ENCODE measurements around the gene DGCR8.
A peak's percentile ranks its signal among the peaks of the same experiment; 100 is the strongest.

DGCR8 gene

DNA sequence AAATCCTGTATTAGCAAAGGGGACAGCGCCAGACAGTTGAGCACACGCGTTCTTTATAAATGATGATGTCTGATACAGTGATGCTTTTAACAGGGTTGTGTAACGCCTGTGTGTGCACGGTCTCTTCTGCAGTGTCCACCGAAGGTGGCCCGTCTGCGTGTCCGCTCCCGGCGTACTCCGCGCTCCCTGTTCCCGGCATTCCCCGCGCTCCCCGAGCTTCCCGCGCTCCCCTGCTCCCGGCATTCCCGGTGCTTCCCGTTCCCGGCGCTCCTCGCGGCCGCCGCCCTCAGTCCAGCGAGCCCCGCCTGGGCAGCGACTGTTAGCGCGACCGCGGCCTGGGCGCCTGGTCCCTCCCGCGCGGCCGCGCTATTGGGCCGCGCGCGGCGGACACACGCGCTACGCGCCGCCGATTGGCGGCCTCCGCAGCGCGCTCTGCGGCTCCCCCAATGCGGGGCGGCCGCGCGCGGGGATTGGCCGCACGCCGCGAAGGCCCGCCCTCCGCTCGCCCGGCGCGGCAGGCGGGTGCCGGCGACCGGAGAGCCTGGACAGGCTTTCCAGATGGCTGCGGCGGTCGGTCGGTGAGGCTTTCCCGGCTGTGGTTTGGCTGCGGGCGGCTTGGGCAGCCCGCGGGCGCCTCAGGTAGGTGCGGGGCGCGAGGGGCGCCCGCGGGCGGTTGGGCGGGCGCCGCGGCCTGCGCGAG lies at the start of gene DGCR8:
TSS of gene DGCR8 (plus strand) at position 497 of the 700 bp plus-strand sequence. CDS start 5,723 bp downstream, outside the sequence.
- peak within 1 kb of the TSS; percentile 83 to 91 for H3K27ac ChIP-seq
- peaks cover 2 to 50% (median 37%) of the 10 kb centered on the region in 4 donors for H3K4me1 ChIP-seq

GRCh38 chr22:20031732-20032406 lies 48.2 kb upstream of the DGCR8 start:
- no peak for DNase-seq
- H3K36me3 ChIP-seq: peaks cover 0 to 19% (median 13%) of the 10 kb centered on the region in 3 donors
- intact Hi-C loops (cut with DNase I; ENCODE audit: low total_unique reads): no loop called here
- H3K4me3 ChIP-seq: no peak overlapping the region
- TF ChIP-seq, protein P1, sequence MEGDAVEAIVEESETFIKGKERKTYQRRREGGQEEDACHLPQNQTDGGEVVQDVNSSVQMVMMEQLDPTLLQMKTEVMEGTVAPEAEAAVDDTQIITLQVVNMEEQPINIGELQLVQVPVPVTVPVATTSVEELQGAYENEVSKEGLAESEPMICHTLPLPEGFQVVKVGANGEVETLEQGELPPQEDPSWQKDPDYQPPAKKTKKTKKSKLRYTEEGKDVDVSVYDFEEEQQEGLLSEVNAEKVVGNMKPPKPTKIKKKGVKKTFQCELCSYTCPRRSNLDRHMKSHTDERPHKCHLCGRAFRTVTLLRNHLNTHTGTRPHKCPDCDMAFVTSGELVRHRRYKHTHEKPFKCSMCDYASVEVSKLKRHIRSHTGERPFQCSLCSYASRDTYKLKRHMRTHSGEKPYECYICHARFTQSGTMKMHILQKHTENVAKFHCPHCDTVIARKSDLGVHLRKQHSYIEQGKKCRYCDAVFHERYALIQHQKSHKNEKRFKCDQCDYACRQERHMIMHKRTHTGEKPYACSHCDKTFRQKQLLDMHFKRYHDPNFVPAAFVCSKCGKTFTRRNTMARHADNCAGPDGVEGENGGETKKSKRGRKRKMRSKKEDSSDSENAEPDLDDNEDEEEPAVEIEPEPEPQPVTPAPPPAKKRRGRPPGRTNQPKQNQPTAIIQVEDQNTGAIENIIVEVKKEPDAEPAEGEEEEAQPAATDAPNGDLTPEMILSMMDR (IDR thresholded peaks at IDR 0.05): no peak
- no peaks in the 10 kb centered on the region for H3K27me3 ChIP-seq
- H3K27ac ChIP-seq: no peak overlapping the region
- peaks cover 0 to 39% (median 36%) of the 10 kb centered on the region in 4 donors for H3K4me1 ChIP-seq
- no peaks in the 10 kb centered on the region for H3K9me3 ChIP-seq

More for the DNA sequence above, at the start of gene DGCR8:
- Histone ChIP-seq H3K27me3 (no peaks in the 10 kb centered on the region), H3K9me3 (no peaks in the 10 kb centered on the region), H3K36me3 (peaks cover 0 to 3% (median 0%) of the 10 kb centered on the region in 3 donors), H3K4me3 (peak within 1 kb of the TSS; percentile 76 to 86)
- intact Hi-C loops (cut with DNase I; ENCODE audit: low total_unique reads): no loop called here
- peak; percentile 91 to 97 for DNase-seq
- TF ChIP-seq, protein P1 (IDR thresholded peaks at IDR 0.05): no peak

DNA sequence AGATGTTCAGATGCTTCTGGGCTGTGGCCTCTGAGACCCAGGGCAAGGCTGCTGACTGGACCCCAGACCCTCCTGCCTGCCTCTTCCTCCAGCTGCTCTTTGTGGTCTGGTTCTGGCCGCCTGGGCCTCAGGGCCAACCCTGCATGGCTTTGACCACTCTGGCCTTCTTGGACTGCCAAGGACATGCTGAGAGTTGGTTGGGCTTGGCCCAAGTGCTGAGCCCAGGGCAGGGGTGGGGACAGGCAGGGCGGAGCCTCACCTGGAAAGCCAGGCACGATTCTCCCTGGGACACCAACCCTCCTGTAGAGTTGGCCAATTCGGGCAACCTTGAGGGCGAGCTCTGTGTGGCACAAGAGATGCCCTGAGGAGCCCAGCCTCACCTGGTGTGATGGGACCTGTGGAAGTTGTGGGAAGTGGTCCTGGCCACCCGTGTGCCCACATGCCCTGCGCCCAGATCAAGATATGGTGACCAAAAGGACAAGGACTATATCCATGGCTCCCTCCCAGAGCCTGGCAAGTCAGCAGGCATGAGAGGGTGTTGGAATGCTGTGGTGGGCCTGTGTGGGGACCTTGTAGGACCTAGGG lies 47.5 kb upstream of the DGCR8 start:
- peaks cover 5 to 26% (median 20%) of the 10 kb centered on the region in 3 donors for H3K36me3 ChIP-seq
- no peak for DNase-seq
- no peaks in the 10 kb centered on the region for H3K27me3 ChIP-seq
- no peak overlapping the region for H3K4me3 ChIP-seq
- intact Hi-C loops (cut with DNase I; ENCODE audit: low total_unique reads): no loop called here
- TF ChIP-seq, protein P1 (IDR thresholded peaks at IDR 0.05): no peak
- no peaks in the 10 kb centered on the region for H3K9me3 ChIP-seq
- peak overlapping the region; percentile 62 to 65 for H3K27ac ChIP-seq
- H3K4me1 ChIP-seq: peaks cover 0 to 39% (median 36%) of the 10 kb centered on the region in 4 donors

- DNase-seq: peak in 1 of 2 donors; percentile 86
- intact Hi-C loops (cut with DNase I; ENCODE audit: low total_unique reads): no loop called here
Observed at GRCh38 chr22:20033045-20033706, 46.9 kb upstream of the DGCR8 start.

DNA sequence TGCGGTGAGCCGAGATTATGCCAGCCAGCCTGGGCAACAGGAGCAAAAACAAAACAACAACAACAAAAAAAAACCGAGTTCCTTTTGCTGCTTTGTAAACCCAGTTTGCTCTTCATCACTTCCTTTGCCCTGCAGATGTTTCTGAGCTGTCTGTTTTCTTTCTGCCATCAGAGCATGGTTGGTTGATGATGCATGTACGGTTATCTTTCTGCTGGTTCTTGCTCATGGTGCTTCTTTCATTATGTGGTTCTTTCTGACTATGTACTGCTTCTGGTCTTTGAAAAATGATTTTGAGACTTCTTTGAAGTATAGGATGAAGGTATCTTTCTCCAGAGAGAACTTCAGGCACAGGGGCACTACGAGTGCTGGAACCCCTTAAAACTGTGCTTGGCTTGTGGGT lies 45.9 kb upstream of the DGCR8 start:
- H3K27me3 ChIP-seq: no peaks in the 10 kb centered on the region
- no peak for DNase-seq
- H3K9me3 ChIP-seq: no peaks in the 10 kb centered on the region
- intact Hi-C loops (cut with DNase I; ENCODE audit: low total_unique reads): no loop called here
- peaks cover 0 to 34% (median 30%) of the 10 kb centered on the region in 4 donors for H3K4me1 ChIP-seq
- peaks cover 16 to 42% (median 34%) of the 10 kb centered on the region in 3 donors for H3K36me3 ChIP-seq
- H3K4me3 ChIP-seq: no peak overlapping the region
- TF ChIP-seq, protein P1 (IDR thresholded peaks at IDR 0.05): no peak
- H3K27ac ChIP-seq: no peak overlapping the region

More at GRCh38 chr22:20033045-20033706, 46.9 kb upstream of the DGCR8 start:
- Histone ChIP-seq H3K9me3 (no peaks in the 10 kb centered on the region), H3K4me3 (no peak overlapping the region), H3K4me1 (peaks cover 0 to 39% (median 36%) of the 10 kb centered on the region in 4 donors), H3K36me3 (peaks cover 8 to 33% (median 26%) of the 10 kb centered on the region in 3 donors), H3K27me3 (no peaks in the 10 kb centered on the region), H3K27ac (peak overlapping the region; percentile 62 to 65)
- TF ChIP-seq, protein P1 (IDR thresholded peaks at IDR 0.05): no peak

All from tibial artery (tissue), 4 donors.